ENCODE measurements around the gene MAML3.
A peak's percentile ranks its signal among the peaks of the same experiment; 100 is the strongest.
"Not testable (repeated sequence)": the region's sequence is repeated elsewhere in the genome, so short reads cannot be mapped to it uniquely, and the experiment has no call there.

MAML3 gene

DNA sequence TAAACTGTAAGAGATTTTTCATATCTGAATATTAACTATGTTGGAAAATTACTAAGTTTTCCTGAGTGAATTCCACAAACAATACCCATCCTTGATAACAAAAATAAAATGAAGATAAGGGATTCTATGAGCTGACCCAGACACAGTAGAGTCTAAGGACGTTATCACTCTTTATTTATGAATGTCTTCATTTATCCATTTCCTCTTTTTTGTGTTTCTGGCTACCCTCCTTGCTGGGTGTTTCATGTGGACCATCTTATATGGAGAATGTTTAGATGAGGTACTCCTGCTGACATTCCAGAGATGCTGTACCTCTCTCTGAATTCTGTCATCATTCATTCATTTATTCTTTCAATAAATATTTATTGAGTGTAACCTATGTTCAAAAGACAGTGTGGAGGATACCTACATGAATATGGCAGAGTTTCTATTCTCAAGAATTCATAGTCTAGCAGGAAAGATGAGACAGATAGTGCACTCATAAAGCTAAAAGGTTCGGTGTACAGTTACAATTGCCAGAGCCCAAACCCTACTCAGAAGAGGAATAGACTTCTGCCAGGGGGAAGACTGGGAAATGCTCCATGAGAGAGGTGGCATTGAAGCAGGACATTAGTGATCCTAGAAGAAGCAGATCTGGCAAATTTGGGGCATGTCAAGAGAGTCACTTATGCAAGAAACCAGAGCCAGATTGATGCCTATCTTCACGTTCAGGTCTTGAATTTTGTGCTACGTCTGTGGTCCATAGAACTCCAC is 195.8 kb downstream of the MAML3 start:
- DNase-seq = no peak

GRCh38 chr4:139957065-139957464 is 196.9 kb downstream of the MAML3 start:
- DNase-seq = no peak

DNA sequence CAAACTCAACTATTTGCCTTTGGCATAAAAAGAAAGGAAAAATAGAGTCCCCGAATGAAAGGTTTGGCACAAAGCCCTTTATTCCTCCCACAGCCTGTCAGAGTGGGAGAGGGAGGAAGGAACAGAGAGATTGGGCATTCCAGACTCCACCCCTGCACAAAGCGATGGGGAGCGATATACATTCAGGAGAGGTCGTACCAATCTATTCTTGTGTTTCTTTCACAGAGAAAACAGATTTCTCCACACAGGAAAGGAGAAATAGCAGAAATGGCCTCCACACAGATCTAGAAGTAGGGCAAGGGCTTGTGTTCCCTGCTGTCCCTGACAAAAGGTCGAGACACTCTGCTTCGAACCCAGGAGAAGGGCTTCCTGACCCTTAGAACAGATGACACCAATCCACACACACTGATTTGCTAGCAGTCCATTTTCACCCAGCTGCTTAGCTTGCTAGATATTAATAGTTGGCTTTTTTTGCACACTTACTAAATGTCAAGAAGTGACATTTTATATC is 197.4 kb downstream of the MAML3 start:
- DNase-seq = no peak

DNA sequence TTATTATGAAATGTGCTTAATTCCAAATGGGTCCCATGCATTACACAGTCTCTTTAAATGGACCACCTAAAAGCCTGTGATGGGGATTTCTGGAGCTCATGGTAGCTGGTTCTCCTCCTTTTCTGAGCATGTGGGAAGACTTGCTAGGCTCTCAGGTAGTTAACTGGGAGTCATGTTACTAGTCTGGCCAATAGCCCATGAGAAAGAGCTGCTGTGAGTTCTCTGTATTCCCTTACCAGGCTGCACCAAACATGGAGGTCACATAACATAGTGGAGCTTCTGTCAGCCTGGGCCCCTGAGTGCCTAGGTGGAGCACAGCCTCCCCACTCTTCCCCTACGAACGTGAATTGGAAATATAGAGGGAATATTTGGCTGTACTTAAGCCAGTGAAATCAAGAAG is 198.4 kb downstream of the MAML3 start:
- no peak for DNase-seq

DNA sequence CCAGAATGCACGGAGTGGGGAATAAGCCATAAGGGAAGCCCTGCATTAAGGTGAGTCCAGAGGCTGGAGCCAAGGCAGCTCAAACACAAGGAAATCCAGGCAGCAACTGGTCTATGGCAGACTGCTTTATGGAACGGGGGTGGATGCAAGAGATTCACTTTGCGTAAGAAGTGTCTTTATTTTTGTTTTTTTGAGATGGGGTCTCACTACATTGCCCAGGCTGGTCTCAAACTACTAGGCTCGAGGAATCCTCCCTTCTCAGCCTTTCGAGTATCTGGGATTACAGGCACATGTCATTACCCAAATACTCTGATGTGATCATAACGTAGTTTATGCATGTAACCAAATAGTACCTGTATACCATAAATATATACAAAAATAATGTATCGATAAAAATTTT is 199.5 kb downstream of the MAML3 start:
- no peak for DNase-seq

- DNase-seq = no peak
These were observed 203.0 kb downstream of the MAML3 start for GRCh38 chr4:139951021-139951420.

DNA sequence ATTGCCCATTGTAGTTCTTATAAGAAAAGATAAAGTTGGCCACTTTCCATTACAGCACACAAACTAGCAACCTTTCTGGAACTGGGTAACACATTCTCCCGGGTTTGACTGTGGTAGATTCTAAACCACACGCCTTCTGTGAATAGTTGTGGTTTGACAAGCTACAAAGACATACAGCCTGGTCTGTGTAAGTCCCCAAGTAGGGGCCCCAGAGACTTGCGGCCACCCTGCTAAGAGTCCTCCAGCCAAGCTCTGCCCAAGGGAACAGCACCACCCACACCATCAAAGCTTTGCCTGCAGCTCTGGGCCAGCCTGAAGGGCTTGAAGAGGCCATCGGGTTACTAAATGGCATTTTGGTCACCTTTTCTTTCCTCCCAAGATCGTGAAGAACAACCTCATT is 203.4 kb downstream of the MAML3 start:
- DNase-seq = peak; percentile 11

DNA sequence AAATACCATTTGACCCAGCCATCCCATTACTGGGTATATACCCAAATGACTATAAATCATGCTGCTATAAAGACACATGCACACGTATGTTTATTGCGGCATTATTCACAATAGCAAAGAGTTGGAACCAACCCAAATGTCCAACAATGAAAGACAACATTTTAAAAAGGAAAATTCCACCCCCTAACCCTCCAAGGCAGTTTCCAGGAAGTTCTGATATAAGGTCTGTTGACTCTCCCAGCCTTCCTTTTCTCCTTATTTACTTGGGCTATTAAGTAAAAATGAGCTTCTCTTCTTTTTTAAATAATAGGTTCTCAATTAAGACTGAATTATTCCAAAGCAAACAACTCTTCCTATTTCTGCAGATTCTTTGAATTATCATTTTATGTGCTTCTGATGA is 209.1 kb downstream of the MAML3 start:
- DNase-seq = not testable (repeated sequence)

GRCh38 chr4:139943277-139943676 is 210.7 kb downstream of the MAML3 start:
- DNase-seq = no peak

GRCh38 chr4:139942241-139942640 is 211.7 kb downstream of the MAML3 start:
- no peak for DNase-seq

DNA sequence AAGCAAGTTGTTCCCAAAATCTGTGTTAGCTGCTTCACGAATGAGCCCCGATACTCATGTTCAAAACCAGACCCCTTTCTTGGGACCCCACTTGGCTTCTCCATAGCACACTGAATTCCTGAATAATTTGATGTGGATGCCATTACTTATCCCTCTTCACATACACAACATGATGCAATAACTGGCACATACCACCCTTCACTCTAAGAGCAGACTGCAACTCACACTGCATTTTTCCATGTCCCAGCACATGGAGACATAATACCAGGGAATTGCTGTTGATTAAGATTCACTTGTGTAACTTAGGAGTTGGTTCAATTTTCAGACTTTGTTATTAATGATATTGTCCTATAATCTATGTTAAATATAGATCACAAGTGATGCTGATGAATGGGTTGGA is 213.4 kb downstream of the MAML3 start:
- no peak for DNase-seq

- DNase-seq = no peak
These were observed 215.6 kb downstream of the MAML3 start for GRCh38 chr4:139938414-139938813.

DNA sequence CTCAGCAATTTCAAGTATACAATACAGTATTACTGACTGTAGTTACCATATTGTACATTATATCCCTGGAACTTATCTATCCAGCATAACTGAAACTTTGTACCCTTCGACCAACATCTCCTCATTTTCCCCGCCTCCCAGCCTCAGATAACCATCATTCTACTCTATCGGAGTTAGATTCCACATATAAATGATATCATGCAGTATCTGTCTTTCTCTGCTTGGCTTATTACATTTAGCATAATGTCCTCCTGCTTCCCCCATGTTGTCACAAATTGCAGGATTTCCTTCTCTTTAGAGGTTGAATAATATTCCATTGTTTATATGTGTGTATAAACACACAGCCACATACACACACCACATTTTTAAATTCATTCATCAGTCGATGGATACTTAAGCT is 218.1 kb downstream of the MAML3 start:
- DNase-seq = no peak

GRCh38 chr4:139934708-139935195 is 219.2 kb downstream of the MAML3 start:
- DNase-seq = no peak

GRCh38 chr4:139934057-139934707 is 219.8 kb downstream of the MAML3 start:
- DNase-seq = no peak

- no peak for DNase-seq
These were observed 220.4 kb downstream of the MAML3 start for GRCh38 chr4:139933541-139933940.

DNA sequence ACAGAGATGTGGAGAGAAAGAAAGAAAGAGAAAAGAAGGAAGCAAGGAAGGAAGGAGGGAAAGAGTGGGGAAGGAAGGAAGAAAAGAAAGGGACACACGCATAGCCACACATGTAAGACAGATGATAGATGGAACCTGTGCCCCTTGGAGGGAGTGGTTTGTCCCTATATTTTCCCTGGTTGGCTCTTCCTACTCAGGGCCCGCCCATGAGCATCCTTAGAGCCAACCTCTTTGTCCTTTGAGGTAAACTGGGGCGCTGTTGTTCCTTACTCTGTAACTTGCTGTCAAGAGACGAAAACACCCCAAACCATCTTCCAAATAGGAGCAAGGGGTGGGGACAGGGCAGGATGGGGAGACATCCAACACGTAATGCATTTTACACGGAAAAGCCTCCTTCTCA is 220.9 kb downstream of the MAML3 start:
- no peak for DNase-seq

DNA sequence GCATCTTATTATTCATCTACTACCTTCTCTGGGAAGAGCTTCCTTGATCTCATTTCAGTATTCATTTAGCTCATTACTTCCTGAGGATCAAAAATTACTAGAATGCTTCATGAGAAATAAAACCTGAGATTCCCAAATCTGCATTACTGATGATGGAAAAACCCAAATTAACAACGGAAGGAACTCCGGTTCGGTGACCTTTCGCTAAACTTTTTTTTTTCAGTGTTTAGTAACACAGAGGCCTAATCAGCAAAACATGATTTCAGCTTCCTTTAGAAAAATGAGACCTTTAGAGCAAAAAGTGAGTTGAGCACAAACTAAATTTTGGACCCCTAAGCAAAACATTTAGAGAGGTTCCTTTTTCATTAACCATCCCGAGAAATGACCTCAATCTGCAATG is 229.2 kb downstream of the MAML3 start:
- no peak for DNase-seq

- no peak for DNase-seq
These were observed 231.5 kb downstream of the MAML3 start for GRCh38 chr4:139922406-139923024.

- DNase-seq = no peak
These were observed 232.4 kb downstream of the MAML3 start for GRCh38 chr4:139921429-139922184.

DNA sequence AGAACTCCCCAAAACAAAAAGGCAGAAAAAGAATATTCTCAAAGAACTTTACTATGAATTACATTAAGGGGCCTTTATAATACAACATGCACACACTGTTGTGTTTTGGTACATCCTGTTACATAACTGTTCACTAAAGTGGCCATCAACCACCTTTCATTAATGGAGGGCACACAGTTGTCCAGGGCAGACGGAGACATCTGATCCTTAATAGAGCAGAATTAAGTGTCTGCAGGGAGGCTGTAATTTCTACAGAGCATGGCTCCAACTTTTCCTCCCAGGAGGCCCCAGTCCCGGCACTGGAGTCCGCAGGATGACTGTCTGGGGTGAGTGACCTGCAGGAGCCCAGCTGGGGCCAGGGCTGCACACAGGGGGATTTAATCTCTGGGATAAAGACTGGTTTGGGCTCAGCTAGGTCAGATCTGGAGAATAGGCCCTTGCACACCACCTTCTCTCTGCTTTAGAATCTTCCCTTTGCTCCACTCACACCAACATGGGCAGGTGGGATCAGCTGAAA is 233.4 kb downstream of the MAML3 start:
- no peak for DNase-seq

- no peak for DNase-seq
These were observed 234.5 kb downstream of the MAML3 start for GRCh38 chr4:139919521-139919920.

DNA sequence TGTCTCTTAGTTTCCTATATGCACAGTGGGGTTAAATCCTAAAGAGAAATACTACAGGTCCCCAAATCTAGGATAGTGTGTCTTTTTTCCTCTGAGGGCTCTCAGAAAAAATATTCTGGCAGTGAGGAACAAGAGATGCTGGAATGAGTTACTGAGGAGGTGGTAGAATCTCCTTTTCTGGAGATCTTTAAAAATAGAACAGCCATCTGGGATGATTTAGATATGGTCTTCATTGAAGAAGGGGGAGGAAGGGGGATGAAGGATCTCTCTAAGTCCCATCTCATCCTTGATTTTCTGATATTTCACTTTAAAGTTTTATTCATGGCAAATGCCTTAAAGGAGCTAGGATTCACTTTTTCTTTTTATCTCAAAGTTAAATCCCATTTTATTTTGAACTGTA is 235.0 kb downstream of the MAML3 start:
- no peak for DNase-seq
